IMR-90 (cell line): ENCODE data around the gene HOXB1. TPM values are rescaled to one million over a fixed set of nuclear protein-coding genes. Genes with fewer than 3 reads are reported as not detected.

Experiments used
- polyA plus RNA-seq, 3 experiments: library from polyadenylated mRNA; depleted of rRNA; stranded (reverse); fragments of >200 nt; gene quantifications; 2 replicates each; pipeline ENCODE4 v1.2.3, GENCODE V29; 2012; ENCODE audit warnings: low replicate concordance in 1 of 3
- total RNA-seq: library from RNA; depleted of rRNA; stranded (reverse); fragments of >200 nt; gene quantifications from 2 replicates; pipeline ENCODE4 v1.2.3, GENCODE V29; 2012
- TF ChIP-seq, protein P1 (sequence below): conservative IDR thresholded peaks from 2 replicates; pipeline ENCODE4 v1.5.1; 2012; ENCODE audit warnings: mild to moderate bottlenecking, low read depth, low read length, improper control_type of control experiment

The HOXB1 gene
- total and polyA plus RNA-seq, 2 of the 4 experiments (the other 2 are of a cell fraction) = not detected

DNA sequence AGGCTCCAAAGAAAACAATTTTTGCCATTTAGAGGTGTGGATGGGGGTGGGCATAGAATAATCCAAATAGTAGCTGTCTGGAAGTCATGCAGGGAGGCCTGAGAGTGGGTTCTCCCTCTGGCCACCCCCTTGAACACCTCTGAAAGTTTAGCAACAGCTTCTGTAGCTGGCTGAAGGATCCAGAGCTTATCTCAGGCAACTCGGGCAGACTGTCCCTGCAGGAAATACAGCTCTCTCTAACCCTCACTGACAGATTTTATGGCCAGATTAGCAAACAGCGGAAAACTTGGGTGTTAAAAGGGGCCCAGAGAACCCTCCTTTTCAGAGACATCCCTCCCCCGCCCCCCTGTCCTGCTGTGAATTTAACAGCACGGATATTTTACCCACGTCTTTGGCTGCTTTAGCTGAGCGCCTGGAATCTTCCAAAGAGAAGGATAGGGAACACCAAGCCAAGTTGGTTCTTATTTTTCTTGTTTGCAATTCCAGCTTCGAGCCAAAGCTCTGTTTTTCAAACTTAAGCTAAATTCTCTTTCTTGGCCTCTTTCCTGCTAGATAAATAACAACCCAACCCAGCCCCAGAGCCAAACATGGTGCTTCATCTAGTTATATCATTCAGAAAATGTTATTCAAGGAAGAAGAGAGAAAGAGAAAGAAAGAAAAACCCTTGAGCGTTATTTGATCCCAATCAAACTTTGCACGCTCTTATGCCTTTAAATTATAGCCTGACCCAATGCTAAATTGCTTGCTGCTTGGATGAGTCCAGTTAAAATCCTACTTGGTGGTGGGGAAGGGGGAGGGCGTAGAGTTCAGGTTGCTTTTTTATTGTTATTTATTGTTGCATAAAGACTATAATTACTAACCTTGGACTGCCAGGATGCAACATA is 16.4 kb upstream of the HOXB1 start (continued):
- TF ChIP-seq, protein P1, sequence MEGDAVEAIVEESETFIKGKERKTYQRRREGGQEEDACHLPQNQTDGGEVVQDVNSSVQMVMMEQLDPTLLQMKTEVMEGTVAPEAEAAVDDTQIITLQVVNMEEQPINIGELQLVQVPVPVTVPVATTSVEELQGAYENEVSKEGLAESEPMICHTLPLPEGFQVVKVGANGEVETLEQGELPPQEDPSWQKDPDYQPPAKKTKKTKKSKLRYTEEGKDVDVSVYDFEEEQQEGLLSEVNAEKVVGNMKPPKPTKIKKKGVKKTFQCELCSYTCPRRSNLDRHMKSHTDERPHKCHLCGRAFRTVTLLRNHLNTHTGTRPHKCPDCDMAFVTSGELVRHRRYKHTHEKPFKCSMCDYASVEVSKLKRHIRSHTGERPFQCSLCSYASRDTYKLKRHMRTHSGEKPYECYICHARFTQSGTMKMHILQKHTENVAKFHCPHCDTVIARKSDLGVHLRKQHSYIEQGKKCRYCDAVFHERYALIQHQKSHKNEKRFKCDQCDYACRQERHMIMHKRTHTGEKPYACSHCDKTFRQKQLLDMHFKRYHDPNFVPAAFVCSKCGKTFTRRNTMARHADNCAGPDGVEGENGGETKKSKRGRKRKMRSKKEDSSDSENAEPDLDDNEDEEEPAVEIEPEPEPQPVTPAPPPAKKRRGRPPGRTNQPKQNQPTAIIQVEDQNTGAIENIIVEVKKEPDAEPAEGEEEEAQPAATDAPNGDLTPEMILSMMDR = no peak
